Keratinocyte (primary cell): Measurements from ENCODE around the gene TMEM178A. TPM values are rescaled to one million over a fixed set of nuclear protein-coding genes. Genes with fewer than 3 reads are reported as not detected.

Experiments
- DNase-seq: peaks from one replicate; pipeline ENCODE4 v3.0.0-alpha.2; 2011; ENCODE audit warnings: low read depth, missing footprints, low spot score
- FAIRE-seq: peaks from 2 replicates; lab custom pipeline; 2011; peaks lifted over from hg19 to GRCh38; lab: Jason Lieb, UNC
- H2AFZ ChIP-seq: 2 replicates; pipeline ENCODE4 v1.6.0; 2012; ENCODE audit warnings: low read length, control low read depth, inconsistent platforms; ENCODE audit not compliant: control insufficient read depth
- H3K27ac ChIP-seq: 2 replicates; pipeline ENCODE4 v1.5.1; 2011; ENCODE audit warnings: low read length; ENCODE audit not compliant: control insufficient read depth, insufficient read depth
- H3K27me3 ChIP-seq: 3 replicates; pipeline ENCODE4 v1.6.0; 2011; ENCODE audit warnings: low read length; ENCODE audit not compliant: control insufficient read depth, insufficient read depth; ENCODE audit errors: extremely low read depth
- H3K36me3 ChIP-seq, 2 experiments: 2 replicates in 1 of 2; 3 replicates in 1 of 2; pipeline ENCODE4 v1.5.1; 2011; ENCODE audit warnings: low read length in 2 of 2, mild to moderate bottlenecking in 1 of 2; ENCODE audit not compliant: control insufficient read depth in 2 of 2, insufficient read depth in 2 of 2; ENCODE audit errors: extremely low read depth in 1 of 2
- H3K4me1 ChIP-seq: 3 replicates; pipeline ENCODE4 v1.5.1; 2011; ENCODE audit warnings: low read length; ENCODE audit not compliant: control insufficient read depth, insufficient read depth; ENCODE audit errors: extremely low read depth
- H3K4me2 ChIP-seq: 3 replicates; pipeline ENCODE4 v1.6.0; 2011; ENCODE audit warnings: low read depth, low read length; ENCODE audit not compliant: control insufficient read depth, insufficient read depth; ENCODE audit errors: extremely low read depth
- H3K4me3 ChIP-seq, 3 experiments: fragments of 200-600 bp in 1 of 3; sonication (generic) in 1 of 3; 2 replicates in 2 of 3; 3 replicates in 1 of 3; pipeline ENCODE4 v1.5.1; 2011 to 2016; ENCODE audit warnings: low read length in 3 of 3, mild to moderate bottlenecking in 3 of 3, control low read depth in 2 of 3, inconsistent platforms in 1 of 3, low read depth in 1 of 3, mixed read lengths in 1 of 3, mixed run types in 1 of 3, moderate library complexity in 1 of 3; ENCODE audit not compliant: control insufficient read depth in 2 of 3, insufficient read depth in 2 of 3; ENCODE audit errors: extremely low read depth in 1 of 3
- H3K79me2 ChIP-seq: 2 replicates; pipeline ENCODE4 v1.6.0; 2012; ENCODE audit warnings: low read length; ENCODE audit not compliant: control insufficient read depth, insufficient read depth
- H3K9ac ChIP-seq: 3 replicates; pipeline ENCODE4 v1.6.0; 2011; ENCODE audit warnings: low read length; ENCODE audit not compliant: control insufficient read depth, insufficient read depth; ENCODE audit errors: extremely low read depth
- H3K9me1 ChIP-seq: 3 replicates; pipeline ENCODE4 v1.6.0; 2011; ENCODE audit warnings: low read length; ENCODE audit not compliant: control insufficient read depth, insufficient read depth; ENCODE audit errors: extremely low read depth
- H3K9me3 ChIP-seq: 2 replicates; pipeline ENCODE4 v1.5.1; 2012; ENCODE audit warnings: low read depth, low read length; ENCODE audit not compliant: control insufficient read depth
- H4K20me1 ChIP-seq: 3 replicates; pipeline ENCODE4 v1.6.0; 2011; ENCODE audit warnings: low read length; ENCODE audit not compliant: control insufficient read depth, insufficient read depth; ENCODE audit errors: extremely low read depth
- EZH2 ChIP-seq: IDR thresholded peaks from one replicate; pipeline ENCODE4 v1.6.1; 2012; ENCODE audit warnings: inconsistent platforms, mild to moderate bottlenecking, low read length, moderate library complexity
- dilution Hi-C: fragments of 300-500 bp; cut with MboI; formaldehyde crosslinking; loops from one replicate; pipeline ENCODE4 v1.7.0; 2020; ENCODE audit warnings: low sequenced_read_pairs; ENCODE audit not compliant: extremely low pct_ligation_motif_present
- polyA plus RNA-seq, 5 experiments: library from polyadenylated mRNA; depleted of rRNA in 3 of 5; stranded (reverse) in 3 of 5; stranded (forward) in 1 of 5; unstranded in 1 of 5; fragments of >200 nt; gene quantifications; 1 replicate in 1 of 5; 2 replicates in 3 of 5; 3 replicates in 1 of 5; pipeline versions ENCODE4 v1.2.1 to v1.2.3, GENCODE V29; 2011 to 2012; ENCODE audit warnings: missing spikeins in 2 of 5, low read depth in 1 of 5, low replicate concordance in 1 of 5
- TF ChIP-seq, protein P1 (sequence below), 3 experiments: IDR thresholded peaks in 1 of 3; conservative IDR thresholded peaks in 1 of 3; optimal IDR thresholded peaks in 1 of 3; 2 replicates in 2 of 3; 3 replicates in 1 of 3; pipeline versions ENCODE3 to v1.5.1; 2011; ENCODE audit warnings: low read length in 3 of 3, mild to moderate bottlenecking in 3 of 3, moderate library complexity in 2 of 3, control low read depth in 1 of 3, inconsistent platforms in 1 of 3; ENCODE audit not compliant: insufficient read depth in 2 of 3; ENCODE audit errors: extremely low read depth in 1 of 3

The TMEM178A gene
- polyA plus RNA-seq, 1 donor (not counting 4 experiments of a cell fraction or from before 2014, with no cell fraction given): 0.07 TPM

DNA sequence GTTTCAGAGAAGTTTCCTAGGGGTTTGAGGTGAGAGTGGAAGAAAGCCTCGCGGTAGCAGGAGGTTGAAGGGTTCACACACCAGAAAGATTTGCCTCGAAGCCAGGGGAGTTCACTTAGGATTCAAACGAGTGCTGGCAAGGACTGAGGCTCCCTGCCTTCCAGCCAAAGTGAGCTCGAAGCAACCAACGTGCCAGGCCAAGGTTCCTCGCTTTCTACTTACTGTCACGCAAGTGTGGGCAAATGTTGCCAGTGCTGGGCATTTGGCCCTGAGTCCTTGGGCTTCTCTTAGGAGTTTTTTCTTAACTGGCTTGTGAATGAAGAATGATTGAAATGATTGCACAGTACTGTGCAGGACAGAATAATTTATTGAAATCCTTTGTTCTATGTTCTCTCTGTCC lies 53.6 kb downstream of the TMEM178A start:
- Histone ChIP-seq H3K9me1 (no peaks in the 10 kb centered on the region), H3K9ac (no peak overlapping the region), H4K20me1 (no peaks in the 10 kb centered on the region), H3K27ac (no peak overlapping the region), H3K27me3 (peaks cover 4% of the 10 kb centered on the region), H3K4me1 (no peaks in the 10 kb centered on the region), H3K36me3 (no peaks in the 10 kb centered on the region), H3K9me3 (no peaks in the 10 kb centered on the region), H3K79me2 (no peaks in the 10 kb centered on the region), H3K4me2 (no peak overlapping the region), H3K4me3 (no peak overlapping the region), H2AFZ (peak overlapping the region; percentile 74)
- DNase-seq: no peak
- FAIRE-seq: no peak
- TF ChIP-seq EZH2: no peak
- TF ChIP-seq, protein P1, sequence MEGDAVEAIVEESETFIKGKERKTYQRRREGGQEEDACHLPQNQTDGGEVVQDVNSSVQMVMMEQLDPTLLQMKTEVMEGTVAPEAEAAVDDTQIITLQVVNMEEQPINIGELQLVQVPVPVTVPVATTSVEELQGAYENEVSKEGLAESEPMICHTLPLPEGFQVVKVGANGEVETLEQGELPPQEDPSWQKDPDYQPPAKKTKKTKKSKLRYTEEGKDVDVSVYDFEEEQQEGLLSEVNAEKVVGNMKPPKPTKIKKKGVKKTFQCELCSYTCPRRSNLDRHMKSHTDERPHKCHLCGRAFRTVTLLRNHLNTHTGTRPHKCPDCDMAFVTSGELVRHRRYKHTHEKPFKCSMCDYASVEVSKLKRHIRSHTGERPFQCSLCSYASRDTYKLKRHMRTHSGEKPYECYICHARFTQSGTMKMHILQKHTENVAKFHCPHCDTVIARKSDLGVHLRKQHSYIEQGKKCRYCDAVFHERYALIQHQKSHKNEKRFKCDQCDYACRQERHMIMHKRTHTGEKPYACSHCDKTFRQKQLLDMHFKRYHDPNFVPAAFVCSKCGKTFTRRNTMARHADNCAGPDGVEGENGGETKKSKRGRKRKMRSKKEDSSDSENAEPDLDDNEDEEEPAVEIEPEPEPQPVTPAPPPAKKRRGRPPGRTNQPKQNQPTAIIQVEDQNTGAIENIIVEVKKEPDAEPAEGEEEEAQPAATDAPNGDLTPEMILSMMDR (optimal IDR thresholded peaks at IDR 0.05 in 1 of 3, IDR thresholded peaks at IDR 0.05 in 1 of 3, conservative IDR thresholded peaks at IDR 0.05 in 1 of 3; ENCODE audit: extremely low read depth in 1 of 3, insufficient read depth in 2 of 3, low read length in 3 of 3): no peak
- dilution Hi-C loops: no loop called here

DNA sequence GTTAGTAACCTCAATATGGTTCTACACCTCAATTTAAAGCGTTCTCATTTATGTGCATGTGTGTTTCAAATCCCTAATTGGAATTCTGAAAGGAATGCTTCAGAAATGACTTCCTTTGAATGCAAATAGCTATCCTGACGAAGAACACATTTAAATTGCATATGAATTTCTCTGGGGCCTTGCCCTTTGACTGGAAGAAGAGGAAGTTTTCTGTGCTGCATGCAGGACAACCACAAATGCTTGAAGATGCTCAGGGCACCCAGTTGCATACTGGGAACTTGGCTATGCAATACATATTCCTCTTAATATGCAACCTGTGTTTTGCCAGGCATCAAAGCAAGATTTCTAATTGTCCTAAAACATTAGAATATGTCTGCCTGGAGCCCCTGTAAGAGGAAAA lies 55.3 kb downstream of the TMEM178A start:
- dilution Hi-C loops: no loop called here
- no peaks in the 10 kb centered on the region for H3K79me2 ChIP-seq
- DNase-seq (no peak), FAIRE-seq (no peak)
- no peak overlapping the region for H2AFZ ChIP-seq
- H4K20me1 ChIP-seq: no peaks in the 10 kb centered on the region
- H3K9me3 ChIP-seq: no peaks in the 10 kb centered on the region
- H3K27me3 ChIP-seq: peaks cover 4% of the 10 kb centered on the region
- H3K9ac ChIP-seq: no peak overlapping the region
- TF ChIP-seq, protein P1 (optimal IDR thresholded peaks at IDR 0.05 in 1 of 3, IDR thresholded peaks at IDR 0.05 in 1 of 3, conservative IDR thresholded peaks at IDR 0.05 in 1 of 3; ENCODE audit: extremely low read depth in 1 of 3, insufficient read depth in 2 of 3, low read length in 3 of 3): no peak
- no peak for TF ChIP-seq EZH2
- no peak overlapping the region for H3K27ac ChIP-seq
- H3K4me2 ChIP-seq: no peak overlapping the region
- no peaks in the 10 kb centered on the region for H3K9me1 ChIP-seq
- H3K36me3 ChIP-seq: no peaks in the 10 kb centered on the region
- no peak overlapping the region for H3K4me3 ChIP-seq
- no peaks in the 10 kb centered on the region for H3K4me1 ChIP-seq
